Measurements from ENCODE around the gene CAMK2N1.

DNA sequence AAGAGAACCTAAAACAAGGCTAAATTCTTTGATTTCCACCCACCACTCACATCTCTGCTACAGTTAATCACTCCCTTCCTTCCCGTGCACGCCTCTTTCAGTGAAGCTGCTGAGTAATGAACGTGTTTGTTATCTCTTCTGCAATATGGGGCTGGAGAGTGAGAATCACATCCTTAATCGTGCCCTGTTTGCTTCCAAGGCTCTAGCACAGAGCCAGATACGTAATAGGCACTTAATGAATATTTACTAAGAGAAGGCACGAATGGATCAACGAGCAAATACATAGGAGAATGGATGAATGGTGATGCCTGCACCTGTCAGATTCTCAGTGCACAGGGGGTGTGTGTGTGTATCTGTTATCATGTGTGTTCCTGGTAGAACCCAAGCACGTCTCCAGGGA, 44.3 kb upstream of the CAMK2N1 start:
- TF ChIP-seq TOX (CRISPR knock-in tag; IDR thresholded peaks at IDR 0.05; ENCODE audit: borderline replicate concordance) (no peak), ZFP30 (CRISPR knock-in tag; IDR thresholded peaks at IDR 0.05) (no peak)

Measured in SK-N-SH treated with all-trans-retinoic acid at 6 μM for 48 hours (cell line).